Measurements from ENCODE around the gene FSD2. TPM values are rescaled to one million over a fixed set of nuclear protein-coding genes. Genes with fewer than 3 reads are reported as not detected.

The FSD2 gene
- total and polyA plus RNA-seq, 9 of the 15 experiments (the other 6 are each of a cell fraction or from before 2014, with no cell fraction given), result 0.01 to 0.06 TPM; not detected in 7

DNA sequence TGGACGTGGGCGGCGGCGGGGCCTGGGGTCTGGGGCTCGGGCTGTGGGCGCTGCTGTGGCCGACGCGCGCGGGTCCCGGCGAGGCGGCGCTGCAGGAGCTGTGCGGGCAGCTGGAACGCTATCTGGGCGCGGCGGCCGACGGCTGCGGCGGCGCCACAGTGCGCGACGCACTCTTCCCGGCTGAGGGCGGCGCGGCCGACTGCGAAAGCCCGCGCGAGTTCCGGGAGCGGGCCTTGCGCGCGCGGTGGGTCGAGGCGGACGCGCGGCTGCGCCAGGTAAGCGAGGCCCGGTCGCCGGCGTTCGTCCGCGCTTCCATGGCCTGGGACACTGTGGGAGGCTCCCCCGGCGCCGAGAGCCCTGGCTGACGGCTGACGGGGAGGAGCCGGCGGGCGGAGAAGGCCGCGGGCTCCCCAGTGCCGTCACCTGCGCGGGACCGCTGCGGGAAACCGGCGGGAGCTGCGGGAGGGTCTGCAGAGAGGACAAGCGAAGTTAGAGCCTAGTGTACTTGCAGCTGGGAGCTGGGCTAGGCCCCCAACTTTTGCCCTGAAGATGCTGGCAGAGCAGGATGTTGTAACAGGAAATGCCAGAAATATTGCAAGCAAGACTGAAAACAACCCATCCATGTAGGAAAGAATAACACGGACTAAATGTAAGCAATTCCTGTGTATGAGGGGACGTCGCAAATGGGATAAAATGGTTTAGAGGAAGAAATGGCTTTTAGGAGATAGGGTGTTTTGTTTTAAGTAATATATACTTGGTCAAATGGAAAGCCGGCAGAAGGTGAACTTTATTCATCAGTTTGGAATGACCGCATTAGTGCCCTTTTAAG lies 4.4 kb upstream of the FSD2 start (continued):
- TF ChIP-seq, protein P1, sequence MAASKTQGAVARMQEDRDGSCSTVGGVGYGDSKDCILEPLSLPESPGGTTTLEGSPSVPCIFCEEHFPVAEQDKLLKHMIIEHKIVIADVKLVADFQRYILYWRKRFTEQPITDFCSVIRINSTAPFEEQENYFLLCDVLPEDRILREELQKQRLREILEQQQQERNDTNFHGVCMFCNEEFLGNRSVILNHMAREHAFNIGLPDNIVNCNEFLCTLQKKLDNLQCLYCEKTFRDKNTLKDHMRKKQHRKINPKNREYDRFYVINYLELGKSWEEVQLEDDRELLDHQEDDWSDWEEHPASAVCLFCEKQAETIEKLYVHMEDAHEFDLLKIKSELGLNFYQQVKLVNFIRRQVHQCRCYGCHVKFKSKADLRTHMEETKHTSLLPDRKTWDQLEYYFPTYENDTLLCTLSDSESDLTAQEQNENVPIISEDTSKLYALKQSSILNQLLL (CRISPR knock-in tag; IDR thresholded peaks at IDR 0.05; ENCODE audit: borderline replicate concordance), result no peak
- no peak for TF ChIP-seq TRIM24 (IDR thresholded peaks at IDR 0.05)
- TF ChIP-seq ETS2 (tag; IDR thresholded peaks at IDR 0.05; ENCODE audit: borderline replicate concordance, poor library complexity, severe bottlenecking), result no peak
- TF ChIP-seq, protein P2, sequence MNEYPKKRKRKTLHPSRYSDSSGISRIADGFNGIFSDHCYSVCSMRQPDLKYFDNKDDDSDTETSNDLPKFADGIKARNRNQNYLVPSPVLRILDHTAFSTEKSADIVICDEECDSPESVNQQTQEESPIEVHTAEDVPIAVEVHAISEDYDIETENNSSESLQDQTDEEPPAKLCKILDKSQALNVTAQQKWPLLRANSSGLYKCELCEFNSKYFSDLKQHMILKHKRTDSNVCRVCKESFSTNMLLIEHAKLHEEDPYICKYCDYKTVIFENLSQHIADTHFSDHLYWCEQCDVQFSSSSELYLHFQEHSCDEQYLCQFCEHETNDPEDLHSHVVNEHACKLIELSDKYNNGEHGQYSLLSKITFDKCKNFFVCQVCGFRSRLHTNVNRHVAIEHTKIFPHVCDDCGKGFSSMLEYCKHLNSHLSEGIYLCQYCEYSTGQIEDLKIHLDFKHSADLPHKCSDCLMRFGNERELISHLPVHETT (CRISPR knock-in tag; conservative IDR thresholded peaks at IDR 0.05 in 1 of 2, IDR thresholded peaks at IDR 0.05 in 1 of 2), result no peak
- TF ChIP-seq, protein P3, sequence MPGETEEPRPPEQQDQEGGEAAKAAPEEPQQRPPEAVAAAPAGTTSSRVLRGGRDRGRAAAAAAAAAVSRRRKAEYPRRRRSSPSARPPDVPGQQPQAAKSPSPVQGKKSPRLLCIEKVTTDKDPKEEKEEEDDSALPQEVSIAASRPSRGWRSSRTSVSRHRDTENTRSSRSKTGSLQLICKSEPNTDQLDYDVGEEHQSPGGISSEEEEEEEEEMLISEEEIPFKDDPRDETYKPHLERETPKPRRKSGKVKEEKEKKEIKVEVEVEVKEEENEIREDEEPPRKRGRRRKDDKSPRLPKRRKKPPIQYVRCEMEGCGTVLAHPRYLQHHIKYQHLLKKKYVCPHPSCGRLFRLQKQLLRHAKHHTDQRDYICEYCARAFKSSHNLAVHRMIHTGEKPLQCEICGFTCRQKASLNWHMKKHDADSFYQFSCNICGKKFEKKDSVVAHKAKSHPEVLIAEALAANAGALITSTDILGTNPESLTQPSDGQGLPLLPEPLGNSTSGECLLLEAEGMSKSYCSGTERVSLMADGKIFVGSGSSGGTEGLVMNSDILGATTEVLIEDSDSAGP (CRISPR knock-in tag; IDR thresholded peaks at IDR 0.05), result no peak
- TF ChIP-seq, protein P4, sequence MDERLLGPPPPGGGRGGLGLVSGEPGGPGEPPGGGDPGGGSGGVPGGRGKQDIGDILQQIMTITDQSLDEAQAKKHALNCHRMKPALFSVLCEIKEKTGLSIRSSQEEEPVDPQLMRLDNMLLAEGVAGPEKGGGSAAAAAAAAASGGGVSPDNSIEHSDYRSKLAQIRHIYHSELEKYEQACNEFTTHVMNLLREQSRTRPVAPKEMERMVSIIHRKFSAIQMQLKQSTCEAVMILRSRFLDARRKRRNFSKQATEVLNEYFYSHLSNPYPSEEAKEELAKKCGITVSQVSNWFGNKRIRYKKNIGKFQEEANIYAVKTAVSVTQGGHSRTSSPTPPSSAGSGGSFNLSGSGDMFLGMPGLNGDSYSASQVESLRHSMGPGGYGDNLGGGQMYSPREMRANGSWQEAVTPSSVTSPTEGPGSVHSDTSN (CRISPR knock-in tag; IDR thresholded peaks at IDR 0.05; ENCODE audit: low read depth), result no peak
- TF ChIP-seq, protein P4 (tag; conservative IDR thresholded peaks at IDR 0.05; ENCODE audit: low read depth), result no peak
- peak; percentile 52 for TF ChIP-seq HNRNPLL (IDR thresholded peaks at IDR 0.05; ENCODE audit: low read depth, low read length, poor library complexity, severe bottlenecking)
- TF ChIP-seq SRSF9 (IDR thresholded peaks at IDR 0.05; ENCODE audit: borderline replicate concordance, low read depth, low read length), result no peak
- TF ChIP-seq KDM5B (IDR thresholded peaks at IDR 0.05; ENCODE audit: insufficient replicate concordance, low read depth, low read length), result peak; percentile 44
- no peak for TF ChIP-seq ZFP30 (CRISPR knock-in tag; IDR thresholded peaks at IDR 0.05; ENCODE audit: borderline replicate concordance)
- no peak for TF ChIP-seq ZKSCAN8 (CRISPR knock-in tag; IDR thresholded peaks at IDR 0.05)
- TF ChIP-seq, protein P5, sequence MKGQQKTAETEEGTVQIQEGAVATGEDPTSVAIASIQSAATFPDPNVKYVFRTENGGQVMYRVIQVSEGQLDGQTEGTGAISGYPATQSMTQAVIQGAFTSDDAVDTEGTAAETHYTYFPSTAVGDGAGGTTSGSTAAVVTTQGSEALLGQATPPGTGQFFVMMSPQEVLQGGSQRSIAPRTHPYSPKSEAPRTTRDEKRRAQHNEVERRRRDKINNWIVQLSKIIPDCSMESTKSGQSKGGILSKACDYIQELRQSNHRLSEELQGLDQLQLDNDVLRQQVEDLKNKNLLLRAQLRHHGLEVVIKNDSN (CRISPR knock-in tag; IDR thresholded peaks at IDR 0.05), result no peak
- TF ChIP-seq NFXL1 (CRISPR knock-in tag; IDR thresholded peaks at IDR 0.05), result no peak
- peak; percentile 58 for TF ChIP-seq MYC (IDR thresholded peaks at IDR 0.05; ENCODE audit: low read depth, low read length)
- no peak for TF ChIP-seq MYC (CRISPR knock-in tag; IDR thresholded peaks at IDR 0.05; ENCODE audit: borderline replicate concordance, low read depth)
- peak; percentile 58; the same call in 1 of the 2 replicates for TF ChIP-seq CREM (IDR thresholded peaks at IDR 0.05; ENCODE audit: low read depth)
- TF ChIP-seq ELF1 (tag; IDR thresholded peaks at IDR 0.05), result peak; percentile 52; the same call in 1 of the 2 replicates
